Hematopoietic multipotent progenitor cell treated with erythropoietin and hydrocortisone succinate and interleukin-3 and kit ligand, for 4 days (in vitro differentiated cells): ENCODE measurements around the gene MYBPC2.
"Not testable (repeated sequence)": the region's sequence is repeated elsewhere in the genome, so short reads cannot be mapped to it uniquely, and the experiment has no call there.

Experiments used
- DNase-seq: peaks from one replicate; pipeline ENCODE4 v3.0.0-alpha.2; 2015

MYBPC2 gene

GRCh38 chr19:50432221-50433028 is at the start of gene MYBPC2:
MYBPC2 (plus strand) TSS chr19:50432892; CDS start chr19:50432954, 62 bp downstream.
- no peak for DNase-seq

- no peak for DNase-seq
Measured at GRCh38 chr19:50383001-50383851, 49.5 kb upstream of the MYBPC2 start.

GRCh38 chr19:50383852-50384684 is 48.6 kb upstream of the MYBPC2 start, which contains the start of gene POLD1:
POLD1 (plus strand) TSS chr19:50384347; CDS start chr19:50398852, 14,505 bp downstream.
- peak; percentile 100 for DNase-seq

GRCh38 chr19:50384685-50385535 is 47.8 kb upstream of the MYBPC2 start:
- peak; percentile 51 for DNase-seq

- peak; percentile 54 for DNase-seq
Measured at GRCh38 chr19:50387176-50387867, 45.4 kb upstream of the MYBPC2 start.

- no peak for DNase-seq
Measured at GRCh38 chr19:50387868-50388245, 44.8 kb upstream of the MYBPC2 start.

- DNase-seq = not testable (repeated sequence)
Measured at GRCh38 chr19:50390295-50390694, 42.4 kb upstream of the MYBPC2 start.

GRCh38 chr19:50390952-50391351 is 41.7 kb upstream of the MYBPC2 start:
- not testable (repeated sequence) for DNase-seq

GRCh38 chr19:50392759-50393158 is 39.9 kb upstream of the MYBPC2 start:
- no peak for DNase-seq

GRCh38 chr19:50393589-50393988 is 39.1 kb upstream of the MYBPC2 start:
- no peak for DNase-seq

- no peak for DNase-seq
Measured at GRCh38 chr19:50394017-50394416, 38.7 kb upstream of the MYBPC2 start.

GRCh38 chr19:50398675-50399367 is 33.9 kb upstream of the MYBPC2 start:
- DNase-seq = no peak

GRCh38 chr19:50399368-50399745 is 33.3 kb upstream of the MYBPC2 start:
- DNase-seq = no peak

GRCh38 chr19:50401605-50402450 is 30.9 kb upstream of the MYBPC2 start:
- DNase-seq = no peak

- DNase-seq = no peak
Measured at GRCh38 chr19:50402544-50403301, 30.0 kb upstream of the MYBPC2 start.

GRCh38 chr19:50406156-50406820 is 26.4 kb upstream of the MYBPC2 start:
- DNase-seq = no peak

- DNase-seq = no peak
Measured at GRCh38 chr19:50406829-50407228, 25.9 kb upstream of the MYBPC2 start.

- DNase-seq = no peak
Measured at GRCh38 chr19:50409347-50409746, 23.3 kb upstream of the MYBPC2 start.
